WTC11 (cell line): ENCODE results near the gene FEZF1. TPM values are rescaled to one million over a fixed set of nuclear protein-coding genes. Genes with fewer than 3 reads are reported as not detected.

ENCODE experiments used
- ATAC-seq: fragments of 200-7000 bp; cut with Tn5 transposase; 2 replicates; pipeline ENCODE4 v1.10.0; 2021; ENCODE audit warnings: mild to moderate bottlenecking, moderate library complexity
- CTCF ChIA-PET: fragments of 300-600 bp; sonication (Branson Sonifier 250); formaldehyde crosslinking; loops from one replicate; lab custom pipeline; 2021; ENCODE audit warnings: antibody characterized with exemption; lab: Charles Lee
- POLR2A ChIA-PET: fragments of 350-600 bp; sonication (Branson Sonifier 250); formaldehyde crosslinking; loops from one replicate; lab custom pipeline; 2021; ENCODE audit warnings: antibody characterized with exemption; lab: Charles Lee
- DNase-seq: peaks from one replicate; pipeline ENCODE4 v3.0.0; 2021; ENCODE audit warnings: low spot score
- H3K27ac Mint-ChIP-seq: 2 replicates; pipeline ENCODE4 v1.8.0; 2021; ENCODE audit warnings: mixed read lengths
- H3K27me3 Mint-ChIP-seq: 2 replicates; pipeline ENCODE4 v1.8.0; 2021; ENCODE audit warnings: low read depth, mild to moderate bottlenecking, moderate library complexity, mixed read lengths
- H3K36me3 Mint-ChIP-seq: 2 replicates; pipeline ENCODE4 v1.8.0; 2021; ENCODE audit warnings: mixed read lengths
- H3K4me1 Mint-ChIP-seq: 2 replicates; pipeline ENCODE4 v1.8.0; 2022; ENCODE audit warnings: mixed read lengths
- H3K4me3 Mint-ChIP-seq: 2 replicates; pipeline ENCODE4 v1.8.0; 2021; ENCODE audit warnings: mild to moderate bottlenecking, moderate library complexity, mixed read lengths
- H3K9me3 Mint-ChIP-seq: 2 replicates; pipeline ENCODE4 v1.8.0; 2021; ENCODE audit warnings: mixed read lengths
- ATF1 ChIP-seq: sonication (generic); formaldehyde crosslinking; IDR thresholded peaks from 2 replicates; pipeline ENCODE4 v1.8.1; 2023; ENCODE audit warnings: mild to moderate bottlenecking, moderate library complexity, missing genetic modification reagents
- CREB1 ChIP-seq: sonication (generic); formaldehyde crosslinking; IDR thresholded peaks from 2 replicates; pipeline ENCODE4 v1.8.0; 2023; ENCODE audit warnings: mild to moderate bottlenecking, missing genetic modification reagents
- ETV6 ChIP-seq: sonication (generic); formaldehyde crosslinking; IDR thresholded peaks from 2 replicates; pipeline ENCODE4 v1.8.1; 2022; ENCODE audit warnings: mild to moderate bottlenecking, missing genetic modification reagents
- GTF2I ChIP-seq: fragments of 250-450 bp; sonication (Bioruptor Pico); conservative IDR thresholded peaks from 2 replicates; pipeline ENCODE4 v1.4.0; 2021; ENCODE audit warnings: mild to moderate bottlenecking
- NR1H2 ChIP-seq: sonication (generic); formaldehyde crosslinking; IDR thresholded peaks from 2 replicates; pipeline ENCODE4 v1.9.0; 2021; ENCODE audit warnings: mild to moderate bottlenecking, moderate library complexity, missing genetic modification reagents
- SOX15 ChIP-seq: fragments of 250-450 bp; sonication (Bioruptor Pico); IDR thresholded peaks from 2 replicates; pipeline ENCODE4 v1.9.0; 2021; ENCODE audit warnings: mild to moderate bottlenecking
- ZNF121 ChIP-seq: sonication (generic); formaldehyde crosslinking; IDR thresholded peaks from 2 replicates; pipeline ENCODE4 v1.8.0; 2023; ENCODE audit warnings: missing genetic modification reagents
- ZNF232 ChIP-seq: sonication (generic); formaldehyde crosslinking; IDR thresholded peaks from 2 replicates; pipeline ENCODE4 v1.8.0; 2022; ENCODE audit warnings: mild to moderate bottlenecking, missing genetic modification reagents
- ZNF263 ChIP-seq: sonication (generic); formaldehyde crosslinking; IDR thresholded peaks from 2 replicates; pipeline ENCODE4 v1.8.1; 2022; ENCODE audit warnings: low read depth, mild to moderate bottlenecking, moderate library complexity, missing genetic modification reagents
- total RNA-seq: library from RNA; stranded (reverse); gene quantifications from 3 replicates; pipeline ENCODE4 v1.2.3, GENCODE V29; 2021
- TF ChIP-seq, protein P1 (sequence below): sonication (generic); formaldehyde crosslinking; IDR thresholded peaks from 2 replicates; pipeline ENCODE4 v1.8.0; 2023; ENCODE audit warnings: missing genetic modification reagents, mild to moderate bottlenecking, borderline replicate concordance
- TF ChIP-seq, protein P2 (sequence below): sonication (generic); formaldehyde crosslinking; IDR thresholded peaks from 2 replicates; pipeline ENCODE4 v1.8.0; 2022; ENCODE audit warnings: missing genetic modification reagents
- TF ChIP-seq, protein P3 (sequence below): sonication (generic); formaldehyde crosslinking; conservative IDR thresholded peaks from 2 replicates; pipeline ENCODE4 v1.8.1; 2023; ENCODE audit warnings: mild to moderate bottlenecking, low read depth, missing genetic modification reagents, moderate library complexity
- TF ChIP-seq, protein P4 (sequence below): sonication (generic); formaldehyde crosslinking; IDR thresholded peaks from 2 replicates; pipeline ENCODE4 v1.8.0; 2022; ENCODE audit warnings: mild to moderate bottlenecking, missing genetic modification reagents
- TF ChIP-seq, protein P5 (sequence below): fragments of 250-450 bp; sonication (Bioruptor Pico); IDR thresholded peaks from 2 replicates; pipeline ENCODE4 v1.9.0; 2021; ENCODE audit warnings: mild to moderate bottlenecking
- TF ChIP-seq, protein P6 (sequence below): fragments of 250-450 bp; sonication (Bioruptor Pico); IDR thresholded peaks from 2 replicates; pipeline ENCODE4 v1.9.0; 2021; ENCODE audit warnings: mild to moderate bottlenecking

The FEZF1 gene
- total RNA-seq, 1 experiment from 2014 or later = 20.0 TPM

DNA sequence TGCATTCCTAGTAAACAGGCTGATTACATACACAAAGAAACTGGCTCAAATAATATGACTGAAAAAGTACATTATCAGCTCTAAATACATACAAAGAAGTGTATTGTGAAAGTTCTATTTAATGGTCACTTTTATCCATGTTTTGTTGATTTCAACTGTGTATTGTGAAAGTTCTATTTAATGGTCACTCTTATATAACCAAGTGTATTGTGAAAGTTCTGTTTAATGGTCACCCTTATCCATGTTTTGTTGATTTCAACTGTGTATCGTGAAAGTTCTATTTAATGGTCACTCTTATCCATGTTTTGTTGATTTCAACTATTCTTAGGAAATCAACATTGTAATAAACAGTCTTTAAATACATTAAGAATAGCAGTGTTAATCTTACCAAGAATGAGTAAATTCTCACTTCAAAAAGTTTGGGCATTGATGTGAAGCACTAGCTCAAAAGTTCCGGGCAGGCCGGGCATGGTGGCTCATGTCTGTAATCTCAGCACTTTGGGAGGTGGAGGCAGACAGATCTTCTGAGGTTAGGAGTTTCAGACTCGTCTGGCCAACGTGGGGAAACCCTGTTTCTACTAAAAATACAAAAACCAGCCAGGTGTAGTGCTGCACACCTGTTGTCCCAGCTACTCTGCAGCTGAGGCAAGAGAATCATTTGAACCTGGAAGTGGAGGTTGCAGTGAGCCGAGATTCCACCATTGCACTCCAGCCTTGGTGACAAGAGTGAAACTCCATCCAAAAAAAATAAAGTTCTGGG lies 34.8 kb upstream of the FEZF1 start:
- no peak overlapping the region for H3K27ac Mint-ChIP-seq
- H3K9me3 Mint-ChIP-seq = no peaks in the 10 kb centered on the region
- TF ChIP-seq, protein P1, sequence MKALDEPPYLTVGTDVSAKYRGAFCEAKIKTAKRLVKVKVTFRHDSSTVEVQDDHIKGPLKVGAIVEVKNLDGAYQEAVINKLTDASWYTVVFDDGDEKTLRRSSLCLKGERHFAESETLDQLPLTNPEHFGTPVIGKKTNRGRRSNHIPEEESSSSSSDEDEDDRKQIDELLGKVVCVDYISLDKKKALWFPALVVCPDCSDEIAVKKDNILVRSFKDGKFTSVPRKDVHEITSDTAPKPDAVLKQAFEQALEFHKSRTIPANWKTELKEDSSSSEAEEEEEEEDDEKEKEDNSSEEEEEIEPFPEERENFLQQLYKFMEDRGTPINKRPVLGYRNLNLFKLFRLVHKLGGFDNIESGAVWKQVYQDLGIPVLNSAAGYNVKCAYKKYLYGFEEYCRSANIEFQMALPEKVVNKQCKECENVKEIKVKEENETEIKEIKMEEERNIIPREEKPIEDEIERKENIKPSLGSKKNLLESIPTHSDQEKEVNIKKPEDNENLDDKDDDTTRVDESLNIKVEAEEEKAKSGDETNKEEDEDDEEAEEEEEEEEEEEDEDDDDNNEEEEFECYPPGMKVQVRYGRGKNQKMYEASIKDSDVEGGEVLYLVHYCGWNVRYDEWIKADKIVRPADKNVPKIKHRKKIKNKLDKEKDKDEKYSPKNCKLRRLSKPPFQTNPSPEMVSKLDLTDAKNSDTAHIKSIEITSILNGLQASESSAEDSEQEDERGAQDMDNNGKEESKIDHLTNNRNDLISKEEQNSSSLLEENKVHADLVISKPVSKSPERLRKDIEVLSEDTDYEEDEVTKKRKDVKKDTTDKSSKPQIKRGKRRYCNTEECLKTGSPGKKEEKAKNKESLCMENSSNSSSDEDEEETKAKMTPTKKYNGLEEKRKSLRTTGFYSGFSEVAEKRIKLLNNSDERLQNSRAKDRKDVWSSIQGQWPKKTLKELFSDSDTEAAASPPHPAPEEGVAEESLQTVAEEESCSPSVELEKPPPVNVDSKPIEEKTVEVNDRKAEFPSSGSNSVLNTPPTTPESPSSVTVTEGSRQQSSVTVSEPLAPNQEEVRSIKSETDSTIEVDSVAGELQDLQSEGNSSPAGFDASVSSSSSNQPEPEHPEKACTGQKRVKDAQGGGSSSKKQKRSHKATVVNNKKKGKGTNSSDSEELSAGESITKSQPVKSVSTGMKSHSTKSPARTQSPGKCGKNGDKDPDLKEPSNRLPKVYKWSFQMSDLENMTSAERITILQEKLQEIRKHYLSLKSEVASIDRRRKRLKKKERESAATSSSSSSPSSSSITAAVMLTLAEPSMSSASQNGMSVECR (CRISPR knock-in tag) = no peak
- TF ChIP-seq GTF2I (CRISPR knock-in tag) (no peak), SOX15 (CRISPR knock-in tag) (no peak), ETV6 (CRISPR knock-in tag) (no peak), ATF1 (CRISPR knock-in tag) (no peak)
- TF ChIP-seq, protein P2, sequence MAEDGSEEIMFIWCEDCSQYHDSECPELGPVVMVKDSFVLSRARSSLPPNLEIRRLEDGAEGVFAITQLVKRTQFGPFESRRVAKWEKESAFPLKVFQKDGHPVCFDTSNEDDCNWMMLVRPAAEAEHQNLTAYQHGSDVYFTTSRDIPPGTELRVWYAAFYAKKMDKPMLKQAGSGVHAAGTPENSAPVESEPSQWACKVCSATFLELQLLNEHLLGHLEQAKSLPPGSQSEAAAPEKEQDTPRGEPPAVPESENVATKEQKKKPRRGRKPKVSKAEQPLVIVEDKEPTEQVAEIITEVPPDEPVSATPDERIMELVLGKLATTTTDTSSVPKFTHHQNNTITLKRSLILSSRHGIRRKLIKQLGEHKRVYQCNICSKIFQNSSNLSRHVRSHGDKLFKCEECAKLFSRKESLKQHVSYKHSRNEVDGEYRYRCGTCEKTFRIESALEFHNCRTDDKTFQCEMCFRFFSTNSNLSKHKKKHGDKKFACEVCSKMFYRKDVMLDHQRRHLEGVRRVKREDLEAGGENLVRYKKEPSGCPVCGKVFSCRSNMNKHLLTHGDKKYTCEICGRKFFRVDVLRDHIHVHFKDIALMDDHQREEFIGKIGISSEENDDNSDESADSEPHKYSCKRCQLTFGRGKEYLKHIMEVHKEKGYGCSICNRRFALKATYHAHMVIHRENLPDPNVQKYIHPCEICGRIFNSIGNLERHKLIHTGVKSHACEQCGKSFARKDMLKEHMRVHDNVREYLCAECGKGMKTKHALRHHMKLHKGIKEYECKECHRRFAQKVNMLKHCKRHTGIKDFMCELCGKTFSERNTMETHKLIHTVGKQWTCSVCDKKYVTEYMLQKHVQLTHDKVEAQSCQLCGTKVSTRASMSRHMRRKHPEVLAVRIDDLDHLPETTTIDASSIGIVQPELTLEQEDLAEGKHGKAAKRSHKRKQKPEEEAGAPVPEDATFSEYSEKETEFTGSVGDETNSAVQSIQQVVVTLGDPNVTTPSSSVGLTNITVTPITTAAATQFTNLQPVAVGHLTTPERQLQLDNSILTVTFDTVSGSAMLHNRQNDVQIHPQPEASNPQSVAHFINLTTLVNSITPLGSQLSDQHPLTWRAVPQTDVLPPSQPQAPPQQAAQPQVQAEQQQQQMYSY (CRISPR knock-in tag) = no peak
- TF ChIP-seq, protein P3, sequence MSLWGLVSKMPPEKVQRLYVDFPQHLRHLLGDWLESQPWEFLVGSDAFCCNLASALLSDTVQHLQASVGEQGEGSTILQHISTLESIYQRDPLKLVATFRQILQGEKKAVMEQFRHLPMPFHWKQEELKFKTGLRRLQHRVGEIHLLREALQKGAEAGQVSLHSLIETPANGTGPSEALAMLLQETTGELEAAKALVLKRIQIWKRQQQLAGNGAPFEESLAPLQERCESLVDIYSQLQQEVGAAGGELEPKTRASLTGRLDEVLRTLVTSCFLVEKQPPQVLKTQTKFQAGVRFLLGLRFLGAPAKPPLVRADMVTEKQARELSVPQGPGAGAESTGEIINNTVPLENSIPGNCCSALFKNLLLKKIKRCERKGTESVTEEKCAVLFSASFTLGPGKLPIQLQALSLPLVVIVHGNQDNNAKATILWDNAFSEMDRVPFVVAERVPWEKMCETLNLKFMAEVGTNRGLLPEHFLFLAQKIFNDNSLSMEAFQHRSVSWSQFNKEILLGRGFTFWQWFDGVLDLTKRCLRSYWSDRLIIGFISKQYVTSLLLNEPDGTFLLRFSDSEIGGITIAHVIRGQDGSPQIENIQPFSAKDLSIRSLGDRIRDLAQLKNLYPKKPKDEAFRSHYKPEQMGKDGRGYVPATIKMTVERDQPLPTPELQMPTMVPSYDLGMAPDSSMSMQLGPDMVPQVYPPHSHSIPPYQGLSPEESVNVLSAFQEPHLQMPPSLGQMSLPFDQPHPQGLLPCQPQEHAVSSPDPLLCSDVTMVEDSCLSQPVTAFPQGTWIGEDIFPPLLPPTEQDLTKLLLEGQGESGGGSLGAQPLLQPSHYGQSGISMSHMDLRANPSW (CRISPR knock-in tag) = no peak
- peaks cover 21% of the 10 kb centered on the region for H3K27me3 Mint-ChIP-seq
- ATAC-seq (no peak), DNase-seq (no peak)
- H3K36me3 Mint-ChIP-seq = no peaks in the 10 kb centered on the region
- no peak overlapping the region for H3K4me3 Mint-ChIP-seq
- ChIA-PET POLR2A (no interaction called here), CTCF (interaction anchor here (0.9 kb wide), 1 partner anchor 9 kb away, joined by 4 read pairs; no protein-coding TSS in a partner anchor)
- peaks cover 32% of the 10 kb centered on the region for H3K4me1 Mint-ChIP-seq

DNA sequence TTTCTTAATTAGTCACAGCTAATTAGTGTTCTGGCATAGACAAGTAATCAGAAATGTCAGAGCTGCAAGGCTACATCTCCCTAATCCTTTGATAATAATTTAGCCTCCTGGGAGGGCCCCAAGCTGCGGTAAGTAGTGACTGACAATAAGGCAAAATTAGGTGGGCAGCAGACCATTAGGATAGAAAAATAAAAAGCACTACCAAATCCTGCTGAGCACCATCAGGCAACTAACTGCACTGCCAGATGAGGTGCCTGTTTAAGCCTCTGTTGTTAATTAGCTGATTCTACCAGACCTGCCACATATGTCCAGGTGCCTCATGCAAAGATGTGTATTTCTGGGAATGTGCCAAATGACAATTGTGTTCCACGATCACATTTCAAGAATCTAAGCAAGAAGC lies 32.5 kb upstream of the FEZF1 start:
- Mint-ChIP-seq H3K9me3 (no peaks in the 10 kb centered on the region), H3K27ac (0 out of 2 replicates have a peak overlapping the region, but pooled peaks have one; percentile 7), H3K4me3 (no peak overlapping the region), H3K36me3 (no peaks in the 10 kb centered on the region), H3K4me1 (peaks cover 20% of the 10 kb centered on the region), H3K27me3 (peaks cover 21% of the 10 kb centered on the region)
- CTCF ChIA-PET = interaction anchor here (1.4 to 1.6 kb wide), 2 partner anchors 79 to 118 kb away, joined by 3 to 5 read pairs; no protein-coding TSS in a partner anchor
- DNase-seq = no peak
- POLR2A ChIA-PET = no interaction called here
- peak; percentile 47 for ATAC-seq
- TF ChIP-seq ZNF232 (CRISPR knock-in tag) = no peak
- TF ChIP-seq CREB1 (CRISPR knock-in tag) = no peak
- TF ChIP-seq, protein P4, sequence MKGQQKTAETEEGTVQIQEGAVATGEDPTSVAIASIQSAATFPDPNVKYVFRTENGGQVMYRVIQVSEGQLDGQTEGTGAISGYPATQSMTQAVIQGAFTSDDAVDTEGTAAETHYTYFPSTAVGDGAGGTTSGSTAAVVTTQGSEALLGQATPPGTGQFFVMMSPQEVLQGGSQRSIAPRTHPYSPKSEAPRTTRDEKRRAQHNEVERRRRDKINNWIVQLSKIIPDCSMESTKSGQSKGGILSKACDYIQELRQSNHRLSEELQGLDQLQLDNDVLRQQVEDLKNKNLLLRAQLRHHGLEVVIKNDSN (CRISPR knock-in tag) = no peak
- TF ChIP-seq ZNF263 (CRISPR knock-in tag) = no peak
- TF ChIP-seq, protein P5, sequence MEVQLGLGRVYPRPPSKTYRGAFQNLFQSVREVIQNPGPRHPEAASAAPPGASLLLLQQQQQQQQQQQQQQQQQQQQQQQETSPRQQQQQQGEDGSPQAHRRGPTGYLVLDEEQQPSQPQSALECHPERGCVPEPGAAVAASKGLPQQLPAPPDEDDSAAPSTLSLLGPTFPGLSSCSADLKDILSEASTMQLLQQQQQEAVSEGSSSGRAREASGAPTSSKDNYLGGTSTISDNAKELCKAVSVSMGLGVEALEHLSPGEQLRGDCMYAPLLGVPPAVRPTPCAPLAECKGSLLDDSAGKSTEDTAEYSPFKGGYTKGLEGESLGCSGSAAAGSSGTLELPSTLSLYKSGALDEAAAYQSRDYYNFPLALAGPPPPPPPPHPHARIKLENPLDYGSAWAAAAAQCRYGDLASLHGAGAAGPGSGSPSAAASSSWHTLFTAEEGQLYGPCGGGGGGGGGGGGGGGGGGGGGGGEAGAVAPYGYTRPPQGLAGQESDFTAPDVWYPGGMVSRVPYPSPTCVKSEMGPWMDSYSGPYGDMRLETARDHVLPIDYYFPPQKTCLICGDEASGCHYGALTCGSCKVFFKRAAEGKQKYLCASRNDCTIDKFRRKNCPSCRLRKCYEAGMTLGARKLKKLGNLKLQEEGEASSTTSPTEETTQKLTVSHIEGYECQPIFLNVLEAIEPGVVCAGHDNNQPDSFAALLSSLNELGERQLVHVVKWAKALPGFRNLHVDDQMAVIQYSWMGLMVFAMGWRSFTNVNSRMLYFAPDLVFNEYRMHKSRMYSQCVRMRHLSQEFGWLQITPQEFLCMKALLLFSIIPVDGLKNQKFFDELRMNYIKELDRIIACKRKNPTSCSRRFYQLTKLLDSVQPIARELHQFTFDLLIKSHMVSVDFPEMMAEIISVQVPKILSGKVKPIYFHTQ (CRISPR knock-in tag) = no peak
- TF ChIP-seq ZNF121 (CRISPR knock-in tag) = no peak
- no peak for TF ChIP-seq NR1H2 (CRISPR knock-in tag)
- TF ChIP-seq, protein P6, sequence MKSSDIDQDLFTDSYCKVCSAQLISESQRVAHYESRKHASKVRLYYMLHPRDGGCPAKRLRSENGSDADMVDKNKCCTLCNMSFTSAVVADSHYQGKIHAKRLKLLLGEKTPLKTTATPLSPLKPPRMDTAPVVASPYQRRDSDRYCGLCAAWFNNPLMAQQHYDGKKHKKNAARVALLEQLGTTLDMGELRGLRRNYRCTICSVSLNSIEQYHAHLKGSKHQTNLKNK (CRISPR knock-in tag) = no peak
